DMS114 treated with DMSO at 0.1 percent for 48 hours (cell line): Measurements from ENCODE around the gene RNF213.
"Not testable (repeated sequence)": the region's sequence is repeated elsewhere in the genome, so short reads cannot be mapped to it uniquely, and the experiment has no call there.

ENCODE experiments used
- DNase-seq: peaks from one replicate; lab custom pipeline; 2025; ENCODE audit not compliant: unreplicated experiment; lab: John Stamatoyannopoulos, UW

The RNF213 gene

DNA sequence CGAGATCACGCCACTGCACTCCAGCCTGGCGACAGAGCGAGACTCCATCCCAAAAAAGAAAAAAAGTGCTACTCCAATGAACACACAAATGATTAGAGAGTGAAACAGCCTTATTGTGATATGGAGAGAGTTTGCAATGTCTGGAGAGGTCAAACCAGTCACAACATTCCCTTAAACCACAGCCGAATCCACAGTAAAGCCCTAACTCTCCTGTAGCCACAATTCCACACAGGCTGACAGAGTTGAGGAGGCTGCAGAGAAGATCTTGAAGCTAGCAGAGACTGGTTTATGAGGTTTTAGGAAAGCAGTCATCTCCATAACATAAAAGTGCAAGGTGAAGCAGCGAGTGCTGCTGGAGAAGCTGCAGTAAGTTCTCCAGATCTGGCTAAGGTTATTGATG lies 6.7 kb downstream of the RNF213 start:
- DNase-seq: no peak

DNA sequence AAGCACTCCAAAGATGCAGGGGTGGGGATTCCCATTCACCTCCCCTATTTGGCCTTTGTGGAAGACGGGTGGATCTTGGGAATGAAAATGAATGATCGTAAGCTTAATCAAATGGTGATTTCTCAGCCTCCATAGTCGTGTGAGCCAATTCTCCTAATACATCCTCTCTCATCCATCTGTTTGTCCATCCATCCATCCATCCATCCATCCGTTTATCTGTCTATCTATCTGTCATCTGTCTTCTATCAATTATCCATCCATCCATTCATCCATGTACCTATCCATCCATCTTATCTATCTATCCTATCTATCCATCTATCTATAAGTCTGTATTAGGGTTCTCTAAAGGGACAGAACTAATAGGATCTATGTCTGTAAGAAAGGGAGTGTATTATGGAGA lies 7.8 kb downstream of the RNF213 start:
- no peak for DNase-seq

DNA sequence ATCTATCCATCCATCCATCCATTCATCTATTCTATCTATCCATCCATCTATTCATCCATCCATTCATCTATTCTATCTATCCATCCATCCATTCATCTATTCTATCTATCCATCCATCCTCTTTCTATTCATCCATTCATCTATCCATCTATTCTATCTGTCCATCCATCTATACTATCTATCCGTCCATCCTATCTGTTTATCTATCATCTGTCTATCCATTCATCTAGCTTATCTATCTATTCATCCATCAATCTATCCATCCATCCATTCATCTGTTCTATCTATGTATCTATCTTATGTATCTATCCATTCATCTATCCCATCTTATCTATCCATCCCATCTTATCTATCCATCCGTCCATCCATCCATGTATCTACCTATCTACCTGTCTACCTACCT lies 8.8 kb downstream of the RNF213 start:
- DNase-seq: no peak

DNA sequence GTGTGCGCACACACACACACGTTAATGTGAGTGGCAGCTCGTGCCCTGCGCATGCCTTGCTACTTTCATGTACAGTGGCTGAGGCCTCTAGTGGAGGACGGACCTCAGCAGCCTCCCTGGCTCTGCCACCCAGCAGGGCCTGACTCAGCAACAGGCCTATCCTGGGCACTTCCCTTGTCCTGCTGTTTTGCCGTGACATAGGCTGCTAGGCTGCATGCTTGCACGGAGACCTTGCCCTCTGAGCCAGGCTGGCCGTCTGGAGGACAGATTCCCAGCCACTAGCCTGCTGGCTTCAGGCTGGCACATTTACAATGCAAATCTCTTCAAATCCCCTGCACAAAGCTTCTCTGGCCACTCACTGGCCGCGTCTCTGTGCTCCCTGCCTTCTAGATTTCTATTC lies 9.5 kb downstream of the RNF213 start:
- DNase-seq: no peak

DNA sequence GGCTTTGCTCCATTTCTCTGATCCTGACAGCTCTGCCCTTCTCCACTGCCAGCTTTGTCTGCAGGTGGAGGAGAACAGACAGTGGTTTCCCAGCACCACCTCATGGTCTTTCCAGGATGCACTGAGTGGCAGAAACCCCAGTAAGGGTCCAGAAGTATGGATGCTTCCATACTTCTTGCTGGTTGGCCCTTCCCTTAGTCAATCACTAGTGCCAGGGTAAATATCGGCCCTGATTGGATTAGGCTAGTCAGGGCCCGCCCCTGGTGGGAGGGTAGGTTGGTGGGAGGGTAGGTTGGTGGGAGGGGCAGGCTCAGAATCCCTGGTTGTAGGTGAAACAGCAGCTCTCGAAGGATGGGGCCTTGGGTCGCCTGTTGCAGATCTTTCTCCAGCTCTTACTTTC lies 10.2 kb downstream of the RNF213 start:
- DNase-seq: no peak

DNA sequence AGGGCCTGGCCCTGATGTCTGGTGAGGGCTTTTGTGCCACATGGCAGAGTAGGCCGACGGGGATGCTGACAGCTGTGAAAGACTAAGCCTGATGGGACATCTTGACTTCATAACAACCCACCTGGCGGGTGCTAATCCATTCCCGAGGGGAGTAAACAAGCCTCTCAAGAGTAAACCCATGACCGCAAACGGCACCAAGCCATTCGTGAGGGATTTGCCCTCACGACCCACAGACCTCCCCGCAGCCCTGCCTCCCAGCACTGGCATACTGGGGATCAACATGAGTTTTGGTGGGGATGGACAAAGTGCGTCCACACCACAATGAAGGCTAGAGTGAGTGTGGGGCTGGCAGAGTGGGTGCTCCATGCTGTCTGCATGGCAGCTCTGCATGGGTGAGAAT lies 11.7 kb downstream of the RNF213 start:
- DNase-seq: no peak

DNA sequence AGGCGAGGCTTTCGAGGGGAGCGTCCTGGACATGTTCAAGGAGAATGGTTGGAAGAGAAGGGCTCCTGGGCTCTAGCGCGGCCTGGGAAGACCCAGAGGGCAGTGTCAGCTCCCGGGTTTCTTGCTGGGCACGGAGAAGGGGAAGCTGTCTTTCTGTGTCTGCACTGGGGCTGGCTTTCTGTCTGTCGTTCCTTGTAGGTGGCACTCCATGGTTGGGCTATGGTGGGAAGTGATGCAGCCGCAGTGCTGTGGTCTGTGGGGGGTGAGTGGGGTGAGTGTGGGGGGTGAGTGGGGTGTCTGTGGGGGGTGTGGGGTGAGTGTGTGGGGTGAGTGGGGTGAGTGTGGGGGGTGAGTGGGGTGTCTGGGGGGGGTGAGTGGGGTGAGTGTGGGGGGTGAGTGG lies 13.7 kb downstream of the RNF213 start:
- DNase-seq: no peak

DNA sequence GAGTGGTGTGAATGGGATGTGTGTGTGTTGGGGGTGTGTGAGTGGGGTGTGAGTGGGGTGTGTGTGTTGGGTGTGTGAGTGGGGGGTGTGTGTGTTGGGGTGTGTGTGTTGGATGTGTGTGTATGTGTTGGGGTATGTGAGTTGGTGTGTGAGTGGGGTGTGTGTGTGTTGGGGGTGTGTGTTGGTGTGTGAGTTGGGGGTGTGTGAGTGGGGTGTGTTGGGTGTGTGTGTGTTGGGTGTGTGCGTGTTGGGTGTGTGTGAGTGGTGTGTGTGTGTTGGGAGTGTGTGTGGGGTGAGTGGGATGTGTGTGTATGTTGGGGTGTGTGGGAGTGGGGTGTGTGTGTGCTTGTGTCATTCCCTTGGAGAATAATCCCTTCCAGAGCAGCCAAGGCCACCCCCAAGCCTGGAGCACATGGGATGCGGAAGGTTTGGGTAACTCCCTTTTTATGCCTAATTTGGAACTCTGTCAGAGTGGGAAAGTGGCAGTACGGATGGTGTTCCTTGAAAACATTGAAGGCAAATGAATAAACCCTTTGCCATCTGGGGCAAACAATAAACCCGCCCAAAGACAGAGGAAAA lies 14.3 kb downstream of the RNF213 start:
- no peak for DNase-seq

- not testable (repeated sequence) for DNase-seq
Measured at GRCh38 chr17:80275857-80276256, 15.2 kb downstream of the RNF213 start.

- DNase-seq: no peak
Measured at GRCh38 chr17:80277751-80278671, 17.4 kb downstream of the RNF213 start.

DNA sequence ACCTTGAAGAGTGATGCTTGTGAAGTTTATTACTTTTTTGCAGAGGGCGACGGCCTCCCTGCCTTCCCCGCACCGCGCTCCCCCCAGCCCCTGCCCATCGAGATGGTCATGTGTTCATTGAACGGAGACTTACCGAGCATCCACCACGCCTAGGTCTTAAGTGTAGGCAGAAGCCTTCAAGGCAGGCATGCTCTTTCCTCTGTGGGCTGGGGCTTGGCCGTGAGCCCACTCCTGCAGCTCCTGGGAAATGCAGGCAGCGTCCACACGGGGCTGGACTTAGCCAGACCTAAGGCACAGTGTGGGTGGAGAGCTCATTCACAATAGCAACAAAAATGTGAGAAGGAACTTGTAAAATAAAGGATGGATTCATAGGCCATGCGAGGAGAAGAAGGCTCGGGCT lies 19.2 kb downstream of the RNF213 start:
- no peak for DNase-seq

GRCh38 chr17:80281516-80281915 lies 20.9 kb downstream of the RNF213 start:
- no peak for DNase-seq

- no peak for DNase-seq
Measured at GRCh38 chr17:80283116-80283852, 22.6 kb downstream of the RNF213 start.

DNA sequence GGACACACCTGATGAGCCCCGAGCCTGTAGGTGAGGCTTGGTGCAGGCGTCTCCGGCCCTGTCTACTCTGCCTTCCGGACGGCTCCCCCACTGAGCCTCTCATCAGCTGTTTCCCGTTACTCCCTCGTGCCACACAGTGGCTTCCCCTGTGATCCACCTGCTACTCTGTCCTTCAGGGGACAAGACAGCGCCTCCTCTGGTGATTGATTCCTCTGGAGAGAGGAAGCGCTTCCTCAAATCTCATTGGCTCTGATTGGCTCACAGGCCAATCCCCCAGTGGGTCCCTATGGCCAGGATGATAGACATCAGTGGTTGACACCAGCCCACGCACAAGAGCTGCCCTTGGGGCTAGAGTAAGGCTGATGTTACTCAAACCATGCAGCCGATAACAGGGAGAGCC lies 24.0 kb downstream of the RNF213 start:
- no peak for DNase-seq

DNA sequence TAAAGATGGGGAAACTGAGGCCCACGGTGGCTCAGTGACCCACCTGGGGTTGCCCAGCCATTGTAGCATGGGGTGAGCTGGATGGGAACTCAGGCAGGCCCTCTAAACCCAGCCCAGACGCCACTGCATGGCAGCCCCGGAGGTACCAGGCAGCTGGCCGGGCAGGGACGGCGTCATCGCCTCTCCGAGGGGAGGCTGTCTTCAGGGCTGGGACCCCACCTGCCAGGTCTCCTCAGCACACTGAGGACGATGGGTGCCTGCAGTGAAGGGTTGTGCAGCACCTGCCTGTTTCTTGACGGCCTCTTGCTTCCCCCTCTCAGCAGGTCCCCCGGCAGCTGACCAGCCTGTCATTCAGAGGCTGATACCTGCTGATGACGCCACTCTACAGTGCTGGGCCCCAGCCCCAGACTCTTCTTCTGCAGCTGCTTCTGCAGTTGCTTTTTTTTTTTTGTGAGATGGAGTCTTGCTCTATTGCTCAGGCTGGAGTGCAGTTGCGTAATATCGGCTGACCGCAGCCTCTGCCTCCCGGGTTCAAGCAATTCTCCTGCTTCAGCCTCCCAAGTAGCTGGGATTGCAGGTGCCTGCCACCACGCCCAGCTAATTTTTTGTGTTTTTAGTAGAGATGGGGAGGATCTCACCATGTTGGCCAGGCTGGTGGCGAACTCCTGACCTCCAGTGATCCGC lies 24.7 kb downstream of the RNF213 start:
- no peak for DNase-seq

GRCh38 chr17:80286638-80286960 lies 25.9 kb downstream of the RNF213 start:
- no peak for DNase-seq

DNA sequence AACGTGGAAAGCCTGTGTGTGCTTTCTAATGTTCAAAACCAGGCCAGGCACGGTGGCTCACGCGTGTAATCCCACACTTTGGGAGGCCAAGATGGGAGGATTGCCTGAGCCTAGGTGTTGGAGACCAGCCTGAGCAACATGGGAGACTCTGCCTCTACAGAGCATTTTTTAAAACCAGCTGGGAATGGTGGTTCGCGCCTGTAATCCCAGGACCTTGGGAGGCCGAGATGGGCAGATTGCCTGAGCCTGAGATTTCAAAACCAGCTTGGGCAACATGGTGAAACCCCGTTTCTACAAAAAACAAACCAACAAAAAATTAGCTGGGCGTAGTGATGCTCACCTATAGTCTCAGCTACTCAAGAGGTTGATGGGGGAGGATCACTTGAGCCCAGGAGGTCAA lies 26.4 kb downstream of the RNF213 start:
- DNase-seq: no peak

DNA sequence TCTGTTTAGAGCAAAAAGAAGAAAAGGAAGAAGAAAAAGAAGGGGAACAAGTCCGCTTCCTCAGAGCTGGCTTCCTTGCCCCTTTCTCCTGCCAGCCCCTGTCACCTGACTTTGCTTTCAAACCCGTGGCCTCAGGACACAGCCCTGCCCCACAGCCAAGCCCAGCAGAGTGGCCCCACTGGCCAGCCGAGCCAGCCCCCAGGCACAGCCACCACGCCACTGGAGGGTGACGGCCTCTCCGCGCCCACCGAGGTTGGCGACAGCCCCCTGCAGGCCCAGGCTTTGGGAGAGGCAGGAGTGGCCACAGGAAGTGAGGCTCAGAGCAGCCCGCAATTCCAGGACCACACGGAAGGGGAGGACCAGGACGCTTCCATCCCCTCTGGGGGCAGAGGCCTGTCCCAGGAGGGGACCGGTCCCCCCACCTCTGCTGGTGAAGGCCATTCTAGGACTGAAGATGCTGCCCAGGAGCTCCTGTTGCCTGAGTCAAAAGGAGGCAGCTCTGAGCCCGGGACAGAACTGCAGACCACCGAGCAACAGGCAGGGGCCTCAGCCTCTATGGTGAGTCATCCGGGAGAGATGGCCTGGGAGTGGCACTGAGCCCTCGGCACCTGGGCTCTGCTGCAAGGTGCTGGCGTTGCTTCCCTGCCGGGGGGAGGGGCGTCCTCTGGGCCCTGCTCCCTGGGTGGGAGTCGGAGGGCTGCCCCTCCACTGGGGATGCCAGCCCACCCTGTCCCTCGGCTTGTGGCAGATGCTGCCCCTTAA lies 27.3 kb downstream of the RNF213 start:
- DNase-seq: no peak

DNA sequence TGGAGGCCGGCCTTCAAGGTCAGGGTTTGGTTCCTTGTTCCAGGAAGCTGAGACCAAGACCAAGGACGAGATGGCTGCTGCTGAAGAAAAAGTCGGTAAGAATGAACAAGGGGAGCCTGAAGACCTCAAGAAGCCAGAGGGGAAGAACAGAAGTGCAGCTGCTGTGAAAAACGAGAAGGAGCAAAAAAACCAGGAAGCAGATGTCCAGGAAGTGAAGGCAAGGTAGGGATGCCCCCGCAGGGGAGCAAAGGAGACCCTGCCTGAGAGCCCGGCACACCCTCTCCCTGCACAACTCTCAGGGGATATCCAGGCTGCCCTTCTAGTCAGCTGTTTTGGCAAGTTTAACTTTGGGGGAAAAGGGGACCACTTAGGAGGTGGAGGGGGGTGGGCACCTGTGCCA lies 29.0 kb downstream of the RNF213 start:
- no peak for DNase-seq

- DNase-seq: no peak
Measured at GRCh38 chr17:80290156-80290555, 29.5 kb downstream of the RNF213 start.

DNA sequence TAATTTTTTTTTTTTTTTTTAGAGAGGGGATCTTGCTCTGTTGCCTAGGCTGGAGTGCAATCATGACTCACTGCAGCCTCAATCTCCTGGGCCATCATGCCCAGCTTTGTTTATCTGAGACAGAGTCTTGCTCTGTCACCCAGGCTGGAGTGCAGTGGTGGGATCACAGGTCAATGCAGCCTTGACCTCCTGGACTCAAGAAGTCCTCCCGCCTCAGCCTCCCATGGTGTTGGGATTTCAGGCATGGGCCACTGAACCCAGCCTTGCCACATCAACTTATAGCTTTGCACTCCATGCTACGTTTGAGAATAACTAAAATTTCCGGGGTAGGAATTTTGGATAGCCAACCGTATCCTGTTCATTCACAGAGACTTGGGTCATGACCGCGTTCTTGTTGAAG lies 30.6 kb downstream of the RNF213 start:
- no peak for DNase-seq
